ENCODE results near the gene CORO7.
A peak's percentile ranks its signal among the peaks of the same experiment; 100 is the strongest.
"Not testable (repeated sequence)": the region's sequence is repeated elsewhere in the genome, so short reads cannot be mapped to it uniquely, and the experiment has no call there.

Gene CORO7

GRCh38 chr16:4359914-4360313 lies 56.5 kb downstream of the CORO7 start:
- no peak for FAIRE-seq
- no peak for DNase-seq (ENCODE audit: insufficient read length, low spot score)

- DNase-seq (ENCODE audit: insufficient read length, low spot score), result peak; percentile 64
- peak; percentile 23 for FAIRE-seq
Measured at GRCh38 chr16:4358831-4359561, 57.4 kb downstream of the CORO7 start.

- FAIRE-seq (no peak), DNase-seq (ENCODE audit: insufficient read length, low spot score) (no peak)
Measured at GRCh38 chr16:4358236-4358635, 58.2 kb downstream of the CORO7 start.

GRCh38 chr16:4356820-4357219 lies 59.6 kb downstream of the CORO7 start:
- FAIRE-seq (no peak), DNase-seq (ENCODE audit: insufficient read length, low spot score) (no peak)

GRCh38 chr16:4354512-4355409 lies 61.6 kb downstream of the CORO7 start:
- no peak for FAIRE-seq
- DNase-seq (ENCODE audit: insufficient read length, low spot score), result no peak

GRCh38 chr16:4353675-4354074 lies 62.7 kb downstream of the CORO7 start:
- DNase-seq (ENCODE audit: insufficient read length, low spot score) (no peak), FAIRE-seq (no peak)

GRCh38 chr16:4352843-4353242 lies 63.6 kb downstream of the CORO7 start:
- no peak for FAIRE-seq
- no peak for DNase-seq (ENCODE audit: insufficient read length, low spot score)

- FAIRE-seq (no peak), DNase-seq (ENCODE audit: insufficient read length, low spot score) (no peak)
Measured at GRCh38 chr16:4351880-4352279, 64.5 kb downstream of the CORO7 start.

- peak; percentile 94 for FAIRE-seq
- DNase-seq (ENCODE audit: insufficient read length, low spot score), result peak; percentile 97
Measured at GRCh38 chr16:4350787-4351659, 65.4 kb downstream of the CORO7 start, which contains the start of gene PAM16. Gene PAM16 (minus strand): TSS chr16:4351321. CDS start chr16:4351234, 87 bp downstream.

- DNase-seq (ENCODE audit: insufficient read length, low spot score), result no peak
- no peak for FAIRE-seq
Measured at GRCh38 chr16:4350365-4350786, 66.0 kb downstream of the CORO7 start.

- DNase-seq (ENCODE audit: insufficient read length, low spot score), result no peak
- FAIRE-seq, result no peak
Measured at GRCh38 chr16:4349332-4349731, 67.1 kb downstream of the CORO7 start.

GRCh38 chr16:4347765-4348509 lies 68.5 kb downstream of the CORO7 start:
- no peak for FAIRE-seq
- no peak for DNase-seq (ENCODE audit: insufficient read length, low spot score)

GRCh38 chr16:4347010-4347409 lies 69.4 kb downstream of the CORO7 start:
- no peak for FAIRE-seq
- no peak for DNase-seq (ENCODE audit: insufficient read length, low spot score)

- FAIRE-seq (no peak), DNase-seq (ENCODE audit: insufficient read length, low spot score) (no peak)
Measured at GRCh38 chr16:4345836-4346781, 70.3 kb downstream of the CORO7 start.

- FAIRE-seq (no peak), DNase-seq (ENCODE audit: insufficient read length, low spot score) (no peak)
Measured at GRCh38 chr16:4344983-4345835, 71.2 kb downstream of the CORO7 start.

GRCh38 chr16:4344300-4344982 lies 72.0 kb downstream of the CORO7 start:
- FAIRE-seq; DNase-seq (ENCODE audit: insufficient read length, low spot score): not testable (repeated sequence)

Data from GM19239 (cell line).